Stimulated activated naive CD4-positive, alpha-beta T cell treated with Interleukin-2 at 50 U/mL for 16 hours (primary cell): ENCODE measurements around the gene ELL.

Experiments used
- DNase-seq: peaks from one replicate; lab custom pipeline; 2025; lab: John Stamatoyannopoulos, UW

ELL gene

DNA sequence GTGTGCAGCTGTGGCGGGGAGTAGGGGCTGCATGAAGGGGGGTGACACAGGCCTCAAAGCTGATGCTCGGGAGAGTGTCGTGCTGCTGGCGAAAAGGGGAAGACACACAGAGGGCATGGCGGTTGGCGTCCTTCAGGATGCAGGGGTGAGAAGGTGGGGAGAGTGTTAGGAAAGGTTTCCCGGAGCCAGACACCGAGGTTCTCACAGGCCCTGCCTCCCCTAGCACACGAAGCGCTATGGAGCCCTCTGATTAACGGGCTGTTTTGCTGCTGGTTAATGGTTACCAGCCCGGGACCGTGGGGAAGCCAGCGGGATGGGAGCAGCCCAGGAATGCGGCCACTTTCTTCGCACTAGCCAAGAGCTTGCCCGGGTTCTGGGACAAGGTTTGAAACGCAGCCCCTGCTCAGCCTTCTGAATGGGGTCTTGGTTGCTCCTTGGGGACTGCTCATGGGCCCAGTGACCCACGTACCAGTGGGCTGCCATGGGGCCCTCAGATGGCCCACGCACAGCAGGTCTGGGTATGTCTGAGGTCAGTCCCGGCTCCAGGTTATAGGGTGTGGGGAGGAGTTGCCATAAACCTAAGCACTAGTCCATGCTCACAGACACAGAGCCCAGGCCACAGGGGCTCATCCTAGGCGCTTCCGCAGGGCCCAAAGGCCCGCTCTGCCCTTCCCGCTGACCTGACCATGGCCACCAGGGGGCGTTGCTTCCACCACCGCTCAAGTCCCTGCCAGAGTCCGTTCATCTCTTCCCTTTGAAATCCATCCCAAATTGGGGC is 52.6 kb downstream of the ELL start:
- peak; percentile 58 for DNase-seq

DNA sequence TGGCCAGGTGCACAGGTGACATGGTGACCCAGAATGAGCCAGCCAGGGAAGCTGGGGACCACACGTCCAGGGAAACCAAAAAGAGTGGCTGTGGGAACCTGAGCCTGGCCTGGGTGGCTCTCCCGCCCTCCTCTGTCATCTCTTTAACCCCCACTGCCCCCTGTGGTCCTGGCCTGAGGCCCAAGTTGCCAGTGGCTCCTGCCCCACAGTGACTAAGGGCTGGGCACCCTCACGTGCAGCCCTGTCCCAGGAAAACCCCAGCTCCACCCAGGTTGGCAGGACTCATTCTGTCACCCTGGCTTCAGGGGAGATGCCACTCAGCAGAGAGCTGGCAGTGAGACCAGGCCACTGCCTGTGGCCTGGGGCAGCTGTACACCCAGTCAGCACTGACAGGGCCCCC is 53.4 kb downstream of the ELL start:
- DNase-seq, result no peak

DNA sequence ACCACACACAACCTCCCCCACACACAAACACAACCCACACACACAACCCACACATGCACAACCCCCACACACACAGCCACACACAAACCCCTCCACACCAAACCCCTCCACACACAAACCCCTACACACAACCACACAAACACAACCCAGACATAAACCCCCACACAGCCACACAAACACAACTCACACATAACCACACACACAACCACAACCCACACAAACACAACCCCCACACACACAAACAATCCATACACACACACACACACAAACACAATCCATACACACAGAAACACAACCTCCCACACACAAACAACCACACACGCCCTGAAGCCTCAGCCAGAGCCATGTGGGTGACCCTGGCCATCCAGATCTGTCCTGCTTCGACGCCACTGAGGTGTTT is 53.9 kb downstream of the ELL start:
- DNase-seq, result no peak

DNA sequence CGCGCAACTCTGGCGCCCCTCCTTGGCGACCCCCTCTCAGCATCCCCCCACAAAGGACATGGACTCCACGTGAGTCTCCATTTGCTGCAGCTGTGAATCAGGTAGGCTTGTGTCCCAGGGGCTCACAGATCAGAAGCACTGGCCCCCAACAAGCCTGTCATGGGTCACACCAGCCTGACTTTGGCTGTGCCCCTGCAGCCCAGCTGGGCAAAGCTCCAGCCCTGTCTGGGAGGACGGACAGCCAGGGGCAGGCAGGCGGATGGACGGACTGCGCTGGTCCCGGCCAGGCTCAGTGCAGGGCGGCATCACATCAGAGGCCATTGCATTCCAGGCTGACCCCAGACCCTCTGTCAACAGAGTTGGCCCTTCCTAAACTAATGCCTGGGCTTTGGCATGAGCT is 55.5 kb downstream of the ELL start:
- no peak for DNase-seq

DNA sequence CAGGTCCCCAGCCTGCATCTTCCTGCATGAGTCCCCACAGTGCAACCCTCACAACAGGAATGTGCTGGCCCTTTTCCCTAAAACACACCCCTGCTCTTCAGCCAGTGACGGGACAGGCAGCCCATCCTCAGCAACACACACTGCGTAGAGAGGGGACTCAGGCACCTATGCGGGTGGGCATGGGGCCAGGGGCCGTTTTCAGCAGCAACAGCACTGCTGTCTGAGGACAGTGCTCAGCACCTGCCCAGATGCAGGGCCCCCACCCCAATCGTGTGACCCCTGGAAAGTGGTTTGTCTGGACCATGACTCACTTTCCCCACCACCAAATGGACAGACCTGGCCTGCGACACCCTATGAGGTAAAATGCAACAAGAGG is 55.9 kb downstream of the ELL start:
- DNase-seq, result no peak

DNA sequence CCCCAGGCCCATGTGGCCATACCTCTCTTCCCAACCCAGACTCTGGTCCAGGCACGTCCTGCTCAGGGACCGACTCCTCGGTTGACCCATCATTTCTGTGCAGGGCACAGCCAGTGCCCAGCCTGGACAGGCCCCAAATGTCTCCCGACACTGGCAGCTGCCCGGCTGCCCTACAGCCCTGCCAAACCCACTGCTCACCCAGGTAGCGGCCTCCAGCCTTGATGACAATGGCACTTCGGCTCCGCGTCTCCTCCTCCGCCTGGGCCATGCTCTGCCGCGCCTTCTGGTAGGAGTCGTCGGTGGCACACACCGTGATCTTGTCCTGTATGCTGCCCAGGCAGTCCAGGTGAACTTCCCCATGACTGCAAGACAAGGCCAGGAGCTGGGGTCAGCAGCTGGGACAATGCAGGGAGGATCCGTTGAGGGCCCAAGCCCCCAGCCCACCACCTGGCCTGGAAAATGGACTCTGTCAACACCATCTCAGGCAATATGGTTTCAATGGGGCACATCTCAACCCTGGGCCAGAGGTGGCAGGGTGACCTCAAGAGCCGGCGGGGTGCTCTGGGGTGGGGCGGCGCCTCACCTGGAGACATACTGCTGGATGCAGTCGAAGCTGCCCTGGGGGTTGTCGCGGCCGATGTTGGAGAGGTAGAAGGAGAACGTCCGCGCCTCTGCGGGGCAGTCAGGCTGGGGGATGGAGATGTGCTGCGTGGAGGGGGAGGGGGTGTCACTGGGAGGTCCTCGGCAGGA is 56.5 kb downstream of the ELL start:
- DNase-seq, result no peak

DNA sequence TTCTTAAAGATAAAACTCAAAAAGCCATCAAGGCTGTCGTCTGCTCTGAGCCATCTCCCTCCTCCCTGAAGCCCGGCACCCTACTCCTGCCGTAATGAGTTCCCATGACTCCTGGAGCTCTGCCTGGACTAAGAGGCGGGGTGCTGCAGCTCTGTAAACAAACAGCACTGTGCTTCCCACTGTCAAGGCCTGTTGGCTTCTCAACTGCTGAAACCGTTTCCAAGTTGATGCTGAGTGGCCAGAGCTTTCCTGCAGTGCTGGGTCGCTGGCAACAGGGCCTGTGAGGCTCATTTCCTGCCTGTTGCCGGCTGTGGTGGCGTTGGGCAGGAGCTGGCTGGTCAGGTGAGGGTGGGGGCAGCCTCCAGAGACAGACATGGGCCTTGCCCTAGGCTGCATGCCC is 57.2 kb downstream of the ELL start:
- DNase-seq, result no peak

DNA sequence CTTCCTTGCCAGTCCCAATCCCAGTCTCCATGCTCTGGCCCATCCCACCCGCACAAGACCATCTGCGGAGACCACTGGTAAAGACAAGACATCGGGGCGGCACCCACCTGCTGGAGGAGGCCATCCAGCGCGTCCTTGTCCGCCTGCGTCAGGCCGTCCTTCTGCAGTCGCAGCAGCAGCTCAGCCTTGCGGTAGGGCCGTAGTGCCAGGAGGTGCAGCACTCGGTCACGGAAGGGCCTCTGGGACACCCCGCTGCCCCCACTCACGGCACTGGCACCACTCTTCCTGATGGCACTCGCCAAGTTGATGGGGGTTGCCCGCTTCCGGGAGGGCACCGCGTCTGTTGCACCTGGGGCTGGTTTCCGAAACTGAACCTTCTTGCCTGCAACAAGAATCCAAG is 60.4 kb downstream of the ELL start:
- DNase-seq, result no peak

DNA sequence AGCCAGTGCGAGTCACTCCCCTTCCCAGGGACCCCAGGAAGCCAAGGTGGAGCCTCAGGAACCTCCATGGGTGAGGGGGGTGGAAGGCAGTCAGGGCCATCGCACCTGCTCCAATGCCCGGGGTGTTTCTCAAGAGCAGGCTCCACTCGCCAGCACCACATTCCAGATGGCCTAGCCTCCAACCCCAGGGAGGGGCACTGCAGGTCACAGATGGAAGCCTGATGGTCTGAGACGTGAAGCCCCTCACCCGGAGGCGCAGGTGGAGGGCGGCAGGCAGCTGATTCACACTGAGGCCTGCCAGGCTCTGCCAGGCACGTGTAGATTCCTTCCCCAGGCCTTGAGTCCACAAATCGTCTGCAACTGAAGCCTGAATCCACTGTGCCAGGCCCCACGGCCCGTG is 61.0 kb downstream of the ELL start:
- DNase-seq, result no peak

DNA sequence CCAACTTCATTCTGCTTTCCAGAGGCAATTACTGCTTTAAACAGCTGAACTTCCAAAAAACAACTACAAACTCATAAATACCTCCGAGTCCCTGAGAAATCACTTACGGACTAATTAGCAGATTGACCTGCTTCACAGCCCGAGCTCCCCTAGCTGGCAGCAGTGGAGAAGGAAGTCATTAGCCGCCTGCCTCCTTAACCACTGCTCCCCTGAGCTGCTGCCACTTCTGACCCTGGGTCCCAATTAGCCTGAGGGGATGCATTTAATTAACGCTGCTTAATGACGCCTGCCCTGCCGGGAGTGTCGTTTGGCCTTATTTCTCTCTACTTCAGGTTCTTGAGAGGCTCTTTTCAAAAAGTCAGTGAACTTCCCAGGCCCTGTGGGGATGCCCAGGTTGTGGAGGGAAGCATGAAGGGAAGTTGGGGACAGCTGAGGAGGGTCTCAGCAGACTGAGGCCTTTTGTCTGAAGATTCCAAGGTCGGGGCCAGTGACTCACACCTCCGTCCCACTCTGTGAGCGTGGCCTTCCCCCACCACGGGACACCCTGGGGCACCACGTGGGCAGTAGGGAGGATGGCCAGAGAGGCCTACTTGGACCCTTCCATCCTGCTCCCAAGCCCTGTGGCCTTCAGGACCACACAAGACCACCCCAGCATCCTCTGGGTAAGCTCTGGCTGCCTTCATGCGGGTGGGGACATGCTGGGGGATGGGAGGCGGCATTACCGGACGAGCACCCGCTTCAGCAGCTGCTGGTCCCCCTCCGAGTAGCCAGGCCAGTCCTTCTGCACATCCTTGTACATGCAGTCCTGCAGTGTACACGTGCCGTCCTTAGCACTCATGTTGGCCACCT is 64.2 kb downstream of the ELL start:
- DNase-seq, result no peak

DNA sequence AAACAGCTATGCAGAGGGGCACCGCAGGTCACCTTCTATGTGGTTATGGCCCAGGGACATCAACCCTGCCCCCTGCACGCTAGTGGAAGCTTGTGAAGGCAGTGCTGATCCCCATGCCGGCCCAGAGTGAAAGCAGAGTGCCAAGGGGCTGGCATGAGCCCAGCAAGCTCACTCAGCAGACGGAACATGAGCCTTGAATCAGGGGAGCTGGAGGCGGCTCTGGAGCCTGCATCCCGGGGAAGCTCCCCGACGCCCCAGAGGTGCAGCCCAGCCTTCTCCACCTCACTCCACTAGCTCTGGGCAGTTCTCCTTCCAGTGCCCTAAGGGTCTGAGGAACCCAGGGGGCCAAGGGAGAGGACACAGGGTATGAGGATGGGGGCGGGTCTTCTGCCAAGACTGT is 64.9 kb downstream of the ELL start:
- DNase-seq, result no peak

DNA sequence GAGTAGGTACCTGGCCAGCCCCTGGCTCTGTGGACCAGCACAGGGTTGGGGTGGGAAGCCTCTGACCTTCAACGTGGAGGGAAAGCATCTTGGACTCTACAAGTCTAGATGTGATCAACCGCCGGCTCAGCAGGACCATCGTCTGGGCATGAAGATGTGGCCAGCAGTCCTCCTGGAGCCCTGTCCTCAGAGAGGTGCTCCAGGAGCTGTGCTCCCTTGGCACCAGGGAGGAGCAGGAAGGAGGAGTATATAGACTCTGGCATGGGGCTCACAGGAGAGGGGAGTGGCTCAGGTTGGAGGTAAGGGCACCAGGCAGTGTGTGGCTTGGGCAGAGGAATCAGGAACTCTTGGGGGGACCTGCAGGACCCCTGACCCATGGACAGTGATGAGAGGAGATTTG is 65.6 kb downstream of the ELL start:
- no peak for DNase-seq

DNA sequence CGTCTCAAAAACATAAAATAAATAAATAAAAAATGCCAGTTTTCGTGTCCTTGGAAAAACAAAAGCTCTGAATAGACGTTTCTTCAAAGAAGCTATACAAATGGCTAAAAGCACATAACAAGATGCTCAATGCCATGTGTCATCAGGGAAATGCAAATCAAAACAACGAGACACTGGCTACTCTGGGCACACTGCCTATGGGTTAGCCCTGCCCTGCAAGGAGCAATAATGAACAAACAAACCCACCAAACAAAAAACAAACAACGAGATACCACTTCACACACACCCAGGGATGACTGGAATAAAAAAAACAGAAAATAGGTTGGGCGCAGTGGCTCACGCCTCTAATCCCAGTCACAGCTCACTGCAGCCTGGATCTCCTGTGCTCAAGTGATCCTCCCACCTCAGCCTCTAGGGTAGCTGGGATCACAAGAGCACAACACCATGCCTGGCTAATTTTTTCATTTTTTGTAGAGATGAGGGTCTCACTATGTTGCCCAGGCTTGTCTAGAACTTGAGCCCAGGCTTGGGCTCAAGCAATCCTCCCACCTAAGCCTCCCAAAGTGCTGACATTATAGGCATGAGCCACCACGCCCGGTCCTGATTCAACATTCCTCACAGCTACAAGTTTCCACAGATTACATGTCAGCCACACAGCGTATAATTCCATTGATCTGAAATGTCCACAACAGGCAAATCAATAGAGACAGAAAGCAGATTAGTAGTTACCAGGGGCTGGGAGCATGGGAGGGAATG is 68.4 kb downstream of the ELL start:
- DNase-seq, result no peak

DNA sequence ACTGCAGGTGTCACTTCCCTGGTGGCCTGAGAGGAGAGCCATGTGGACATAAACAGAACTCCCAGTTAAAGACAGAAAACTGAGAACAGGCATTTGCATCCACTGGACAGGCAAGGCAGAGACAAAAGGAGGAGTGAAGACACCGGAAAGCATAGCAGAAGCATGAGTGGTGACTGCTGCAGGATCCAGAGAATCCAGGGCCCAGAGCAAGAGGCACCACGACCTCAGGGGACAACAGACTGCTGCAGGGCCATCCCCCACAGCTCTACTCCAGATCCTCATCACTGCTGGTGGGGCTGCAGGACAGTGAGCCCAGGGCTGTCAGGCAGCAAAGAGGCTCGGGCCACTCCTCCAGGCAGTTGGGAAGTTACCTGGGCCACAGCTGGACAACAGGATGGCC is 69.5 kb downstream of the ELL start:
- DNase-seq, result no peak

DNA sequence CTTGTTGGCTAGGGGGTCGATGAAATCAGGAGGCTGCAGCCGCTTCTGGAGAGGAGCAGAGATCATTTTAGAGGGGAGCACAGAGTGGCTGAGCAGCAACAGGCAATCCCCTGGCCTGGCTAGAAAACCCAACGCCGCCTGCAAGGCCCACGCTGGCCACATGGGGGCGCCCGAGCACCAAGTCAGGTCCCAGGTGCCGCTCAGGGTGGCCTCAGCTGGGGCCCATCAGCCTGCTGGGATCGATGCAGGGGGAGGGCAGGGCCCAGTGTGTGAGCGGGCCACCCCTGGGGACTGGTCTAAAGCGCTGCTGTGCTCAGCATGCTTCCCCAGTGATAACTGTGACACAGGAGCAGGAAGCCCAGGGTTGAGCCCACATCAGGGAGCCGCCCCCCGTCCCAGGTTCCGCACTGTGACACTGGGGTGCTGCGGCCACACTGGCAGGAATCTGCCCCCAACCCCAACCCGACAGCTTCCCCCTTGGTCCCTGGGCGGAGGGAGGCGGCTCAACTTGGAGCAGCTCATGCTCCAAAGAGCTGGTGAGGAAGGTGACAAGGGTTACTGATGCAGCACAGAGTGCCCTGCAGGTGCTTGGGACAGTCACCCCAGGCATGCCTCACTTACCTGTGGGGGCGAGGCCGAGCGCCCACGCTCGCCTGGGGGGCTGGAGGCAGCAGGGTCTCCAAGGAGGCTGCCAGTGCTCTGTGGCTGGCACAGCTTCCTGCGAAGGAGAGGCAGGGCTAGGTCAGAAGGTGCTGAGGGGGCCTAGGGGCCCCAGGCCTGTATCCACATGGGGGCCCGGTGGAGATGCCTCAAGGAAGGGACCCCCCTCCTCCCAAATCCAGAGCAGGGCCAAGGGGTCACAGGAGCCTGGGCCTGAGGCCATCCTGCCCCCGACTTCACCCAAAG is 70.7 kb downstream of the ELL start:
- DNase-seq, result peak; percentile 74

DNA sequence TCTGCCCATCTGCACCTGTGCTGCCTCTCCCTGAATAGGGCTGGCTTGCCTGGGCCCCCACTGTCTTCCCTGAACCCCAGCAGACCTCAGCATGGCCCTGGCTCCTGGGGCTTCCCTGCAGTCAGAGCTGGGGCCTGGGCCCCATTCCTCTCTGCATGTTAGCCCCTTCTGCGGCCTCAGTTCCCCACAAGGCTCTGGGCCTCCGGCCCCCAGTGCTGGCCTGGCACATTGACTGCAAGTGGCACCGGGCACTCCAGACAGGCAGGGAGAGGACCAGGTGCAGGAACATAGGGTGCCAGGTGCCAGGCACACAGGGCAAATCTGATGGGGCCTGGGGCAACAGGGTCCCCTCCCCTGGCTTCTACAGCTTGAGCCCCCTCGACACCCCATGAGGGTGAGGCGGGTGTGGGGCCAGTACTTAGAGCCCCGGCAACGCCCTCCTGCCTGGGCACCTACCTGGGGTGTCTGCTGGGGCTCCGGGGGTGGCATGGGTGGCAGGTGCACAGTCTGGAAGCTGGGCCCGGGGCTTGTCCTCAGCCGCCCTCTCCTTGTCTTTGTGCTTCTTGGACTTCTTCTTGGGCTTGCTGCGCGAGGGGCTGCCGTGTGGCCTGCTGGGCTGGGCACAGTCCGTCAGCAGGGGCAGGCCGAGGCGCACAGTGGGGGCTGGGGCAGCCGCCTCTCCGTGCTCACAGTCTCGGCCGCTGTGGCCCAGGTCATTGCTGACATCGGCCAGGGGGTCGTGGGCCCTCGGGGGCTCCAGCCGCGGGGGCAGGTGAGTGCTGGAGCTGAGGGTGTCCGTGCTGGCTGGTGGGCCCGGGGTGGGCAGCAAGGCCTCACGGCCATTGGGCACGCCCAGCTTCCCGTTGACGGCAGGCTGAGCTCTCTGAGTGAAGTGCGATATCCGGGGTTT is 71.6 kb downstream of the ELL start:
- DNase-seq, result no peak

DNA sequence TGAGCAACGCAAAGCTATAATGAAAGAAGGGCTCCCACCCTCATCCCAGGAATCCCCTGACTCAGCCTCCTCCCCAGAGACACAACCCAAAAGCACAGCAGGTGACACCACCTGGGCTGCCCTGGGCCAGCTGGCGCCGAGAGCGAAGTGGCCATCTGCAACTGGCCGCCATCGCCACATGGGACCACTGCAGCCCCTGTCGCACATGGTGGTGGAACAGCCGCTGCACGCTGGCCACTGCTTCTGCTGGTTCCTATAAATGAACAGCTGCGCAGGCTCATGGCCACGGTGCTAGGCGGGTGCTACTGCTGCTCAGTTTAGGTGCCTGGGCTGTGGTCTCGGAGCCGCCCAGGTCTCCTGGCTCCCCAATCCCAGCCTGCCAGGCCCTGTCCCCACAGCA is 72.3 kb downstream of the ELL start:
- DNase-seq, result no peak

DNA sequence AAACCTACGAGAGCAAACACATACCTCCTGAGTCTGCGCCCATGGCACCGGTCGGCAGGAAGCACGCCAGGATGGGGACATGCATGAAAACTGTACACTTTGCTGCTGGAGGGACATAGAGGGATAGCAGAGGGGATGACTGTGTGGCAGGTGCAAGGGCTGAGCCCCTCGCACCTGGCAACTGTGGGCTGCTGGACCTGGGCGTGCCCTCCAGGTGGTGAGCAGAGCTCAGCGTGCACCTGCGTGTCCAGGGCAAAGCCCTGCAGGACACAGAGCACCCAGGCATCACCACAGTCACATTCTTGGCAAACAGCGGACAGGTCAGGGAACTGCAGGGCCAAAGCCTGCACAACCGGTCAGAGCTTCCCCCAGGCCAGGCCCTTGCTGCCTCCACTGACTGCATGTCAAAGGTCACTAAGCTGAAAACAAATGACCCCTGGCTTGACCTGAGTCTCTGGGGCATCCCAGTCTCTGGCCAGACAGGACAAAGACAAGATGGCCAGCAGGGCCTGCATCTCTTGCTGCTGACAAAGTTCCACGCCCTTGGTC is 75.0 kb downstream of the ELL start:
- DNase-seq, result no peak

DNA sequence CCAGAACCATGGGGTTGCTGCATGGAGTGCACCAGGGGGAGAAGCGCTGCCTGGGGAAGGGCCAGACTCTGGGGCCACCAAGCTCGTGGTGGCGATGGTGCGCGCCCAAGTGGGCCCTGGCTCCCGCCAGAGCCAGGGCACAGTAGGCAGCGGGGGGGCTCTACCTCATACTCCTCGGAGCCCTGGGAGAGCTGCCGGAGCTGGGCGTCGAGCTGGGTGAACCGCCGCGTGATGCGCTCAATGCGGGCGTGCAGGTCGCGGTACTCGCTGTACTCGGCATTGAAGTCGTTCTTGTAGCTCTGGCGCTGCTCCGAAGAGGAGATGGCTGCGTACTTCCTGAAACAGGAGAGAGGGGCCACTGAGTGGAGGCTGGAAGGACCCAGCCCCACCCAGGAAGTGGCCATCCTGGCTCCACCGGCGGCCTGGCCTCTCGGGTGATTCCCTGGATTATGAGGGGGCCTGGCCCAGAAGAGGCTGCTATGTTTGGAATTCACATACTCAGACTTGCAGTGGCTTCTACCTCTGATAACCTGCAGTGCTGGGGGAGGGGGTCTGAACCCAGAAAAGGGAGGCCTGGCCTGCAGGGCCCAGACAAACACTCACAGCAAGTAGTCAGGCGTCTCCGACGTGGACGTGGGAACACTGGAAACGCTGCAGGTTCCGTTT is 75.6 kb downstream of the ELL start:
- no peak for DNase-seq
